ENCODE data around the gene IL1R1.

DNA sequence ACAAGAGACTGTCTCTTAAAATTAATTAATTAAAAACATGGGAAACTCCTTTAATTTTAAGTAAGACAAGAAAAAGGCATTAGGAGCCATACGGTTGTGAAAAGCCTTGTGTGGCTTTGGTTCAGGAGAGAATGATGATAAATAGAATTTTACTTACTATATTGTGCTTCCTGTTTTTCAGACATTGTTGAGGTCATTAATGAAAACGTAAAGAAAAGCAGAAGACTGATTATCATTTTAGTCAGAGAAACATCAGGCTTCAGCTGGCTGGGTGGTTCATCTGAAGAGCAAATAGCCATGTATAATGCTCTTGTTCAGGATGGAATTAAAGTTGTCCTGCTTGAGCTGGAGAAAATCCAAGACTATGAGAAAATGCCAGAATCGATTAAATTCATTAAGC, 33.6 kb downstream of the IL1R1 start:
- TF ChIP-seq YY1 (IDR thresholded peaks at IDR 0.05; ENCODE audit: insufficient read depth, insufficient read length) (no peak), ZNF274 (IDR thresholded peaks at IDR 0.05; ENCODE audit: low read depth, low read length) (no peak), SUZ12 (IDR thresholded peaks at IDR 0.05; ENCODE audit: extremely low read depth, insufficient read depth, insufficient read length) (no peak)
